ELR (cell line): Measurements from ENCODE around the gene STAM.
A peak's percentile ranks its signal among the peaks of the same experiment; 100 is the strongest.

ENCODE experiments used
- DNase-seq: peaks from one replicate; pipeline ENCODE4 v3.0.0-alpha.2; 2015; ENCODE audit warnings: low read depth

STAM gene

DNA sequence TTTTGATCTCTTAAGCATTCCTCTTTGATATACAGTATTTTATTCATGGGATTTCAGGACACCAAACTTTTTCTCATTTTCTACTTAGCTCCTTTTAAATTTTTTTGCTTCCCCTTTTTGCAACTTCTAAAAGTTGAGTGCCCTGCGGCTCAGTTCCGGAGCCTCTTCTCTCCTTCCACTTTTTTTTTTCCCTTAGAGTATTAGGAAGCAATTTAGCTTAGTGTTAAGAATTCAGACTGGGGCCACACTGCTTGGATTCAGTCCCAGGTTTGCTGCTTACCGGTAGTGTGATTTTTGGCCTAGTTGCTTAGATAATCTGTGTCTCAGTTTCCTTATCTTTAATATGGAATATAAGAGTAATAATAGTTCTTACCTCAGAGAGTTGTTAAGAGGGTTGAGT is 3.4 kb downstream of the STAM start:
- DNase-seq, result no peak

DNA sequence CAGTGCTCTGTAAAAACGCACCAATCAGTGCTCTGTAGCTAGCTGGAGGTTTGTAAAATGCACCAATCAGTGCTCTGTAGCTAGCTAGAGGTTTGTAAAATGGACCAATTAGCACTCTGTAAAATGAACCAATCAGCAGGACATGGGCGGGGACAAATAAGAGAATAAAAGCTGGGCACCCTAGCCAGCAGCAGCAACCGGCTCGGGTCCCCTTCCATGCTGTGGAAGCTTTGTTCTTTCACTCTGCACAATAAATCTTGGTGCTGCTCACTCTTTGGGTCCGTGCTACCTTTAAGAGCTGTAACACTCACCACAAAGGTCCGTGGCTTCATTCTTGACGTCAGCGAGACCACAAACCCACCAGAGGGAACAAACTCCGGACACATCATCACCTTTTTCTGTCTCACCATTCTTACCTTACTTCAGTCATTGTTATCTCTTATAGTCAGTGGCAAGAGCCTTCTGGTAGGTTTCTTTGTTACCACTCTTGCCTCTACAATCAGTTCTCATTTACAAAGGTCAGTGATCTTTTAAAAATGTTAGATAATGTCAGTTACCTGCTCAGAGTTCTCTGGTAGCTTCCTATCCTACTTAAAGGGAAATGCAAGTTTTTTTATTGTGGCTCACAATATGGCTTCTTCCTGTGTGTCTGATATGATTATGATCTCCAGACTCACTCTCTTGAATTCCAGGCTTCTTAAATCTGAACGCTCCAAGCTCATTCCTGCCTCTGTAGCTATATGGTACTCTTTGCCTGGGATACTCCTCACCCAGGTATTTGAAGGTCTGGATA is 4.5 kb downstream of the STAM start:
- DNase-seq, result no peak

DNA sequence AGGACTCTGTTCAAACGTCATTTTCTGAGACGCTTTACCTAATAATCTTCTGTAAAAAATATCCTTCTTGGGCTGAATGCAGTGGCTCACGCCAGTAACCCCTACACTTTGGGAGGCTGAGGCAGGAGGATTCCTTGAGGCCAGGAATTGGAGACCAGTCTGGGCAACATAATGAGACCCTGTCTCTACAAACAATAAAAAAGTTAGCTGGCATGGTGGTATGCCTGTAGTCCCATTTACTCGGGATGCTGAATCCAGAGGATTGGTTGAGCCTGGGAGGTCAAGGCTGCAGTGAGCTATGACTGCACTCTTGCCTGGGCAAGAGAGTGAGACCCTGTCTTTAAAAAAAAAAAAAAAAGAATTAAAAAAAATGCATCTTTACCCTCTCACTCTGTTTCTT is 5.1 kb downstream of the STAM start:
- no peak for DNase-seq

DNA sequence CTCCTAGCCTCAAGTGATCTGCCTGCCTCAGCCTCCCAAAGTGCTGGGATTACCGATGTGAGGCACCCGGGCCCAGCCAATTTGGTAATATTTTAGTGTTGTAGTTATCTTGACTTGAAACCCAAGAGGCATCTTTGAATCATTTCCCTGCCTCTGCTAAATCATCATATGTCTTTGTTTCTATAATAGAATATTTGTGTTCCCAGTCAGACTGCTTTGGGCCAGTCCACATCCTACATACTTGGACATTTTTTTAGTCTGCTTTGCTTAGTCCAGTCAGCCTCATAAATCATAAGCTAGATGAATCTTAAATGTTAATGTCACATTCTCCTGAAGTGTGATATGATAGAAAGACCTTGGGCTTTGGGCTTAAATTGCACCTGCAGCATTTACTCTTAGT is 5.9 kb downstream of the STAM start:
- peak; percentile 58 for DNase-seq

DNA sequence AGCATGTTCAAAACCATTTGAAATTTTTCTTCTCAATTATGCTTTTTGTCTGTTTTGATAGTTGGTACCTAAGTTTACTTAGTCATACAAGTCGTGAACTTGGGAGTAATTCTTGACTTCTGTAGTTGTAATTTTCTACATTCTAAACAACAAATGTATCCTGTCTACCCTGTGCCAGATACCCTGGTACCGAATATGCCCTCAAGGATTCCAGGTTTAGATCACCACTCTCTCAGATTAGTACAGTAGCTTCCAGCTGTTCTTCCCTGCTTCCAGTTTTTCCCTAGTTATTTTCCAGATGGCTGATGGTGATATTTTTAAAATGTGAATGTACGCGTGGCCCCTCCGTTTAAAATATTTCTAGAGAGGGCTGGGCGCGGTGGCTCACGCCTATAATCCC is 6.5 kb downstream of the STAM start:
- no peak for DNase-seq

DNA sequence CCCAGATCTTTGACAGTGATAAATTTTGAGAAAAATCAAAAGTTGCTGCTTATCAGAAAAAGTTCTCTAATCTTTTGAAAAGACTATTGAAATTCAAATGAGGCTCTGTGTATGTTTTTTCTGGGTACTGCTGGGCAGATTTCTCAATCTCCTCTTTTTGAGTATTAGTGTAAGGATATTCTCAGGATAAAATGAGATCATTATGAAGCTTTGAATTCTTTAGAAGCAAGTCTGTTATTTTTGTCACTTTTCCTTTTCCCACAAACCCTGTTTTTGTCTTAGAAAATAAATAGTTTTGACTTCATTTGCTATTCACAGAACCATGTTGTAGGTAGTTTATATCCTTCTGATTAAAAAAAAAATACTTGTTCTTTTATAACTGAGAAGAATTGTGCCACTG is 7.9 kb downstream of the STAM start:
- DNase-seq, result no peak

DNA sequence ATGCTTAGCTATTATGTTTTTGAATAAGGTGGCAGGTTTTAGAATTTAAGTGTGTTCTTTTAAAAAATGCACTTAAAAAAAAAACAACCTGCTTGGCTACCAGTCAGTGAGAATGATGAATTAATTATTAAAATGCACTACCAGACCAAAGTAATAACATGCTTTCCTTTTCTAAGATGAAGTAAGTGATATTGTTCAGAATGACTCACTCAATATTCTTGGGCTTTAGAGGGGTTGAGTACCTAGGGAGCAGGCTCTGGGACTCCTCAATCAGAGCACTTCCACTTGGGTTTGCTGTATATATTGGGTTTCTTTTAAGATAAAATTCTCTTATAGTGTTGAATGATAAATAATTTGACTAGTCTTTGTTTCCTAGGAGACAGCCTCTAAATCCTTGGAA is 8.6 kb downstream of the STAM start:
- DNase-seq, result peak; percentile 55

DNA sequence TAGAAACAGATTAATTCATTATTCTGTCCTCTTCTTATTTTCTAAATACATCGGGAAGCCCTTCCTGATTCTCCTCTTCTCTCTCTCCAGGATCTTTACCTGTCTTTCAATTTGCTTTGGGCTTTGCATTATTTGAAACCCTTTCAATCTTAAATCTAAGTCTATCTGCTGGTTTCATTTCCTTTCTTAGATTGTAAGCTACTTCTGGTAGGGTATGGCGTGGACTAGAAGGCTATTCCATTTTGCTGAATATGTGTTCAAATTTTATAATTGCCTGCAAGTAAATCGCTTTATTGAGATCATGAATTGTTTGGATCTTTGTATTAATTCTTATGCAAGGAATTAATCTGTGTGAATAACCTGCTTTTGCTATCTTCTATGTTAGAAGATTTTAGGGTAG is 11.1 kb downstream of the STAM start:
- DNase-seq, result no peak

DNA sequence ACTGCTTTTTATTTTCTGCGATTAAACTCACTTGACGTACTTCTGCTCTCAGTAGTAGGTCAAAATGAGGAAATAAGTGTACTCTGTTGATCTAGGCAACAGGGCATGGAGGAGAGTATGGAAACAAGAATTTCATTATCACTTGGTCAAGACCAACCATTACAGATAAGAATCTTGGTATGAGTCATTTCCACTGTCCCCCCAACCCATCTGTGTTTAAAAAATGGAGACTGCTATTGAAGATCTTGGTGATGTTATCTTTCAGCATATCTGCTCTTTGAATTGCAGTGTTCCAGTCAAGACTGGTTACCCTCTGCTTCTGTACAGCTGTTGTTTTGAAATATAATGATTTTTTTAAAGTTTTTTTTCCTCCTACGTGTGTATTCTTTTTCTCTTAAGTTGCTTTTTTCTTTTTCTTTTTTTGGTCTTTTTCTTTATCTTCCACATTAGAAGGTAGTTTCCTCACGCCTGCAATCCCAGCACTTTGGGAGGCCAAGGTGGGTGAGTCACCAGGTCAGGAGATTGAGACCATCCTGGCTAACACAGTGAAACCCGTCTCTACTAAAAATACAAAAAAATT is 11.7 kb downstream of the STAM start:
- DNase-seq, result peak; percentile 68

DNA sequence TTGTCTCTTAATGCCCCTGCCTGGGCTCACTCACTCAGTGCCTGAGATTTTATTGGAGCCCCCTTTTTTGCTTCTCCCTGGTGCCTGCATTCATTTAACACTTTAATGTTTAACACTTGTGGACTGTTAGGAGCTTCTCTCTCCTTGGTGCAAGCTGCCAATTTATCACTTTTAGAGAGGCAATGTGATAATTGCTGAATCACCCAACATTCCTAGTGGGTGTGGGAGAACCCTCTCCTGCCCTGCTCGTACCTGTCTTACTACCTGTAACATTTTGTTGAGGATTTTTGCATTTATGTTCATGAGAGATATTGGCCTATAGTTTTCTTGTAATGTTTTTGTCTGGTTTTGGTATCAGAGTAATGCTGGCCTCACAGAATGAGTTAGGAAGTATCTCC is 13.2 kb downstream of the STAM start:
- DNase-seq, result no peak

DNA sequence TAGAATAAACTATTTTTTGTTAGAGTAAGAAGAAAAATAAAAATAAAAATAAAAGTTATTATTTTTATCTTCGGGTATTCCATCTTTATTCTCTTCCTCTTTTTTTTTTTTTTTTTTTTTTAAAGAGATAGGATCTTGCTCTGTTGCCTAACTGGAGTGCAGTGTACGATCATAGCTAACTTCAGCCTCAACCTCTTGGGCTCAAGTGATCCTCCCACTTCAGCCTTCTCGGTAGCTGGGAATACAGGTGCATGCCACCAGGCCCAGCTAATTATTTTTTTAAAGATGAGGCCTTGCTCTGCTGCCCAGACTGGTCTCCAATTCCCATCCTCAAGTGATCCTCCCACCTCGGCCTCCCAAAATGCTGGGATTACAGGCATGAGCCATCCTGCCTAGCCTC is 15.4 kb downstream of the STAM start:
- no peak for DNase-seq

DNA sequence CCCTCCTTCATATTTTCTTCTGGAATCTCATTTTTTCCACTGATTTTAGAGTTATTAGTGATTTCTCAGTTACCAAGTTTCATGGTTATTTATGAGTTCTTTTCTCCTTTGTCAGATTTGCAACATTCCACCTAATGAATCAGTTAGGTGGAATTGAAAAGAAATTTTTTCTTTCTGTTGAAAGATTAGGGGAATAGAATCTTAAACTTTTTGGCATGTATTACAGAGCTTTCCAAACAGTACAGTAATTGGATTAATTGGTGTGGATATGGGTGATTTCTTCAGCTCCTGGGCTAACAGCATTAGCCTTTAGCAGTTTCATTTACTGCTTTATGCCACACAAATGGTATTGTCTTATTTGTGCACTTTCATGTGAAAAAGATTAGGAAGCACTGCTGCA is 17.0 kb downstream of the STAM start:
- no peak for DNase-seq

DNA sequence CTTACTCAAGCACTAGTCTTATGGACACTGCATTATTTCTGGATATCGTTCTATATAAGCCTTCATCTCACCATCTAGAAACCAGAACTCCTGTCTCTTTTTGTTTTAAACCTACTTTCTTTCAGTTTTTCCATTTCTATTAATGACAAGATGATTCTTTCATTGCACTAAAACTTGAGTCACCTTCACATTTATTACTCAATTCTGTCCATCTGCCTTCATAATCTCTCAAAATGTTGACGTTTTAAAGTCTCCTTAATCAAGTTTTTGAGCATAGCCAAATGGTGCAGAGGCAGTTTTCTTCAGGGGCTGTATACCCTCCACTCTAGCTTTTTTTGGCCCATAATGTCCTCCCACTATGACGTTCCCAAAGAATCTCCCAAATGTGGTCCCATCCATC is 17.6 kb downstream of the STAM start:
- no peak for DNase-seq

DNA sequence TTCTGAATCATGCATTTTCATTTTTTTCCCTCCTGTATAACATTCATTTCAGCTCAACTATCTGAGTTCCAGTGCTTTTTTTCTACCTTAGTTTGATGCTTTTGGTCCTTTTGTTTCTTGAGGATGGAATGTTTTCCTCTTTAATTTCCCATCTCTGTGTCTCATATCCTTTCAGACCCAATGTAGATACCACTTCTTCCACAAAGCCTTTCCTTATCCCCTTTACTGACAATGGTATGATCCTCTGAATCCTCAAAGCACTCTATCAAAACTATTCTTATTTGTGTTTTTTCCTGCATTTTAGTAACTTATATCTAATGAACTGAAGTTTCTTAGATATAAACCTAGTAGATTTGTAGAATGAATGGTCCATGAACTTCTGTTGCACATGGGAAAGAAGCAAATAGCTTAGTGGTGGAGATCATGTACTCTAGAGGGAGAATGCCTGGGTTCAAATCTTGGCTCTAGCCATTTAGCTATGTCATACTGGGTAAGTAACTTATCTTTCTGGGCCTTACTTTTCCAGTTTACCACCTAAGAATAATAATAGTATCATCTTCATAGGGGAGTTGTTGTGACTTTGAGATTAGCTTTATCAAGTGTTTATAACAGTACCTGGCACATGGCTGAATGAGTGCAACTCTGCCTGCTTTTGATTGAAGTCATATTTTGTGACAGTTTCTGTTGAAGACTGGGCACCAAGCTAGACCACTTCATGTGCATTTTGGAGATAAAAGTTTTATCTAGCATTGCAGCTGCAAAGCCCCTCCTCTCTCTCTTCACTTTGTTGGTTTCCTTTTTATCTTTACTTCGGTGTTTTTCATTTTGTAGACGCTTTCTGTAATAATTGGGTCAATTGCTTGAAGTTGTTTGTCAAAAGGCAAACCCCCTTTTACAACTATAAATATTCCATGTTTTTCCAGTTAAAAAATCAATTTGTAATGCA is 18.5 kb downstream of the STAM start:
- DNase-seq, result no peak

DNA sequence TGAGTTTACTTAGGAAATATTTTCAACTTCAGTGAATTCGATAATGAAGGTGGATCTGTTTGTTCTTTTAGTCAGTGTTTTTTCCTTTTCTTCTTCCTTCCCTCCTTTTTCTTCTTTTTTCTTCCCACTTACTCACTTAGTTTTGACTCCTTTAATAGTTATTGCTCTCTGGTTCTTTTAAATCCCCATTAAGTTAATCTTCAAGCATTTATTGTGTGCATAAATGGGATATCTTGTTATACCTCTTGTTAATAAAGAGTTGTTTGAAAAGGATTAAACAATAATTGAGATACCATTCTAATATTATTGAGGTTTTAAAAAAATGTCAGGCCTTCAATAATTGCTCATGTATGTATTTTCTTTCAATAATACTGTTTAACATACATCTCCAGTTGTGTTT is 19.5 kb downstream of the STAM start:
- DNase-seq, result no peak

DNA sequence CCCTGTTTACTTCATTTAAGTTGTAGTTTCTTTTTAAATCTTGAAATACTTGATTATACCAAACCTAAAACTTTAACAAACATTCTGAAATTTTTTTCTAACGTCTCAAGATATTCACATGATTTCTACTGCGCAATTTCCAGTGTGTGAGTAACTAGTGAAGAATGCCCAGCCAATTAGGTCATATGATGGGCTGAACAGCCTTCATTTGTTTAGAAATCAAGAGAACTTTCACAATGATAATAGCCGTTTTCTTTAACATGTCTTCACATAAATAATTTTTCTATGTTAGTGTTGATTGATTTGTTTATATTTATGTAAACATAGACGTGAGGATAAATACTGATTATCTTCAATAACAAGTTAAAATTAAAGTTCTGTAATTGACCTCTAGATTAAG is 21.8 kb downstream of the STAM start:
- peak; percentile 94 for DNase-seq

DNA sequence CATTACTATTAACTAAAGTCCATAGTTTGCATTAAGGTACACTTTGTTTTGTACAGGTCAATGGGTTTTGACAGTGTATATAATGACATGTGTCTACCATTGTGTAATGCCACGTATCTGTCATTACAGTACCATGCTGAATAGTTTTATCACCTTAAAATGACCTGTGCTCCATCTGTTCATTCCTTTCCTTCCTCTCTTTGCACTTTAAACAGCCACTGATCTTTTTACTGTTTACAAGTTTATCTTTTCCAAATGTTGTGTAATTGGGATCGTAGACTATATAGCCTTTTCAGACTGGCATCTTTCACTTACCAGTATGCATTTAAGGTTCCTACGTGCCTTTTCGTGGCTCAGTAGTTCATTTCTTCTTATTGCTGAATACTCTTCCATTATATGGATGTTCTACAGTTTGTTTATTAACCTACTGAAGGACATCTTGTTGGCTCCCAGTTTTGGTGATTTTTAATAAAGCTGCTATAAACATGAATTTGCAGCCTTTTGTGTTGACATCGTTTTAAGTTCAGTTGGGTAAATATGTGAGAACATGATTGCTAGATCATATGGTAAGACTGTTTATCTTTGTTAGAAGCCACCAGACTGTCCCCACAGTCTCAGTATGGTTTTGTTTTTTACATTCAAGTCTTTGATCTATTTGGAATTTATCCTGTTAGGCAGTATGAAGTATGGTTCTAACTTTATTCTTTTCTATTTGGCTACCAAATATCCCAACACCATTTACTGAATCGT is 24.7 kb downstream of the STAM start:
- DNase-seq, result no peak

DNA sequence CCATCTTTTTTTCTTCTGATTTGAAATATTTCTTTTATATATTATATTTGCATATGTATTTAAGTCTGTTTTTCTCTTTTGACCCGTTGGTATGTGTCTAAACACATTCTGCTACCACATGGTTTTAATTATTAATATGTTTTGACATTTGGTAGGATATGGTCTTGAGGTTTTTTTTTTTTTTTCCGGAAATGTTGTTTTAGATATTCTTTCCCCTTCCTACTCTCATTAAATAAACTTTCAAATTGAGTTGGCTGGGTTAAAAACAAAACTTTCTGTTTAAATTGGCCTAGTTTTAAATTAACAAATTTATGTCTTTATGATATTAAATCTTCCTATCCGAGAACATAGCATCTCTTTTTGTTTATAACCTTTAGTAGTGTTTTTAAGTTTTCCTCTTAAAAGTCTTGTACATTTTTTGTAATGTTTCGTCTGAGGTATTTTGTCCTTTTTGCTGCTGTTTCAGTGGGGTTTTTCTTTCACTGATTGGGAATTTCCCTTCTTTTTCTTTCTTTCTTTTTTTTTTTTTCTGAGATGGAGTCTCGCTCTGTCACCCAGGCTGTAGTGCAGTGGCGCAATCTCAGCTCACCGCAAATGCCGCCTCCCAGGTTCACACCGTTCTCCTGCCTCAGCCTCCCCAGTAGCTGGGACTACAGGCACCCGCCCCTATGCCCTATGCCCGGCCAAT is 25.4 kb downstream of the STAM start:
- no peak for DNase-seq

DNA sequence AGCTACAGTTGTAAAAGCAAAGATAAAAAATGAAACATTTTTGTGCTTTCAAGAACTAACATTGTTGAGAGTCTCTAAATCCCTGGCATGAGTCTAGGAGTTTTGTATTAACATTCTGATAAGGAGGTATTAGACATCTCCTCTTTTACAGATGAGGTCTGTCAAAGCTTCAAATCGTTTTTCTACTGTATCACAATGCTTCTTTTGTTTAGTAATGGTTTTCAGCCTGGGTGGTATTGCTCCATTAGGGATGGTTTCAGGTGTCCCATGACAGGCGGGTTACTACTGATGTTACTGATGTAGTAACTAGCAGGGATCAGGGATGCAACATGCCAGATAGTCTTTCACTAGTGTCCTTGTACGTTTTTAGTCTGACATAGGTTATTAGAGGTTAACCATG is 27.4 kb downstream of the STAM start:
- DNase-seq, result no peak

DNA sequence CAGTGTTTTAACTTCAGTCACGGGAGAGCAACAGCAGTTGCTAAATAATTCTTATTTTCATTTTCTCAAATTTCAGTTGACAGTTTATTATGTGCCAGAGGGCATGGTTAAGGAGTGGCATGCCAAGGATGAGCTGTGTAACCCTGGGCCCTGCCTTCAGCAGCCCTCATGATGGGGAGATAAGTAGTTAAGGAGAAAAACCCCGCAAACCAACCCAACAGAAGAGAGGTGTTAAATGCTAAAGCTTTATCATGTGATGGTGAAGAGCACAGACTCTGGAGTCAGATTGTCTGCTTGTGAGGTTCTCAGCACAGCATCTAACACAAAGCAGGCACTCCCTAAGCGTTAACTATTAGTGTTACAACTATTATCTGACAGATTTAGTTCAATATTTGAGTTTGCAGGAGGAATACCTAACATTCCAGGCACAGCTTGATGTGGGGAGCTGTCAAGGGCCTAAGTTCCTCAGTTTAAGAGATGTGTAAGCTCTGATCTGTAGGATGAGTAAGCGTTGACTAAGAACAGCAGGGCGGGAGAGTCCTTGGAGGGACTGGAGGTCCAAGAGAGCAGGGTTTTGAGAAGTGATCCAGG is 29.6 kb downstream of the STAM start:
- DNase-seq, result peak; percentile 98

DNA sequence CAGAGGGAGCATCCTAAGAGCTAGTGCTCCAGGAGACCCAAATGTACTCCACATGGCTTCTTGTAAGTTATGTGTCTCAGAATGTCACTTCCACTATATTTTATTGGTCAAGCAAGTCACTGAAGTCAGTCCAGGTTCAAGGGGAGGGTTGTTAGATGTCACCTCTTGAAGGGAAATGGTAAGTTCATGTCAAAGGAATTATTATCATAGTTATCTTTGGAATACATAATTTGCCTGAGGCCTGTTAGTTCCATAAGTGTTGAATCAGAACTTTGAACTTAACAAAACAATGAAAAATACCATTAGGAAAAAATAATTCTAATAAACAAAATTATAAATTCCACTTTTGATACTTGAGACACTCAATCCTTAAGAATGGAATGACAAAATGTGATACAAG is 30.6 kb downstream of the STAM start:
- no peak for DNase-seq
